HG03064 (cell line): ENCODE results near the gene TYMP.

Experiments used
- ATAC-seq: cut with Tn5 transposase; IDR thresholded peaks from one replicate; pipeline ENCODE4 v1.9.1; 2021; ENCODE audit warnings: low read depth; ENCODE audit not compliant: unreplicated experiment

The TYMP gene, protein sequence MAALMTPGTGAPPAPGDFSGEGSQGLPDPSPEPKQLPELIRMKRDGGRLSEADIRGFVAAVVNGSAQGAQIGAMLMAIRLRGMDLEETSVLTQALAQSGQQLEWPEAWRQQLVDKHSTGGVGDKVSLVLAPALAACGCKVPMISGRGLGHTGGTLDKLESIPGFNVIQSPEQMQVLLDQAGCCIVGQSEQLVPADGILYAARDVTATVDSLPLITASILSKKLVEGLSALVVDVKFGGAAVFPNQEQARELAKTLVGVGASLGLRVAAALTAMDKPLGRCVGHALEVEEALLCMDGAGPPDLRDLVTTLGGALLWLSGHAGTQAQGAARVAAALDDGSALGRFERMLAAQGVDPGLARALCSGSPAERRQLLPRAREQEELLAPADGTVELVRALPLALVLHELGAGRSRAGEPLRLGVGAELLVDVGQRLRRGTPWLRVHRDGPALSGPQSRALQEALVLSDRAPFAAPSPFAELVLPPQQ

GRCh38 chr22:50529897-50530579 lies at the start of gene TYMP:
TSS of gene TYMP (minus strand) at chr22:50530012. CDS start at chr22:50529709, 303 bp downstream.
- ATAC-seq, result no peak

GRCh38 chr22:50578776-50579310 lies 49.0 kb upstream of the TYMP start:
- ATAC-seq, result no peak

DNA sequence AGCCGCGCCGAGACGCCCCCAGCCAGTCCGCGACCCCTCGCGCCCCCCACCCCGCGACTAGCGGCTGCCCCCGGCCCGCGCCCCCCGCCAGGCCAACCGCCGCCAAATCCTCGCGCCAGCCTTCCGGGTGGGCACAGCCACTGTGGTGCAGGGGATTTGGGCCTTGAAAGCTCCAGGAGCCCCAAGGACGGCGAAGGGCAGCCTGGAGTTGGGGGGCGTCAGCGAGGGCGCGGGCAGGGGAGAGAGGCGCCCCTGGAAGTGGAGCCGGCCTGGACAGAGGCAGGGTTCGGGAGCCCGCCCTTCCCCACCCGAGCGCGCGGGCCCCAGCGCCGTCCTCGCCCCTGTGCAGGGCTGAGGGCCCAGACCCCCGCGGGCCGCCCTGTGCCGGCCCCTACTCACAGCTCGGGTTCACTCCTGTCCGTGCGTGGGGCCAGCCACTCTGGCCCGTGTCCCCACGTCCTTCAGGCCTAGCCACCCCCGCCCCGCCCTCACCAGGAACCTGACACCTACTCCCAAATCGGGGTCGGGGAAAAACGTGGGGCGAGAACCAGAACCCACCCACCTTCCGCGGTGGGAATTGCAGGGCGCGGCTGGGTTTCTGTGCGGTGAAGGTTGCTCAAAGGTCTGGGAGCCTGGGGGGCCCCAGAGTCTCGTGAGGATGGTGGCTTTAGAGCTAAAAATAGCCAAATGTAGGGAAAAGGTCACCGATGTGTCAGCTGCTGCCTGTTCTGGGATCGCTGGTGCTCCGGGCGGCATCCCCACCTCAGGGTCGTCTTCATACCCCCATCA lies 48.4 kb upstream of the TYMP start, which contains the start of gene CPT1B:
CPT1B (minus strand) TSS at position 441 of the 789 bp plus-strand sequence. CDS start 512 bp downstream, outside the sequence.
- no peak for ATAC-seq

- ATAC-seq, result no peak
Observed at GRCh38 chr22:50577697-50577986, 47.8 kb upstream of the TYMP start.

- no peak for ATAC-seq
Observed at GRCh38 chr22:50576806-50577696, 47.2 kb upstream of the TYMP start.

GRCh38 chr22:50576070-50576469 lies 46.3 kb upstream of the TYMP start:
- no peak for ATAC-seq

GRCh38 chr22:50575426-50575941 lies 45.7 kb upstream of the TYMP start:
- no peak for ATAC-seq

DNA sequence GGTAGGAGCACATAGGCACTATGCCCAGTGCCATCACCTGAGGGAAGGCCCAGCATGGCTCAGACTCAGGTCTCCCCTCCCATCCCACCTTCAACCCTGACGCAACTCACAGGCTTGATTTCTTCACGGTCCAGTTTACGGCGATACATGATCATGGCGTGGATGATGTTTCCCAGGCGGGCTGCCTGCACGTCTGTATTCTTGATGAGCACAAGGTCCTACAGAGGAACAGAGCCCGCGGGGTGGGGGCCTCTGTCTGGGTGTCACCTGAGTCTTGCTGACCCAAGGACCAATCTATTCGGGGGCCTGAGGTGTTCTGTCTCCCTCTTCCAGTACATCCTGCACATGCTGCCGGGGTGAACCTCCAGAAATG lies 44.6 kb upstream of the TYMP start:
- no peak for ATAC-seq

DNA sequence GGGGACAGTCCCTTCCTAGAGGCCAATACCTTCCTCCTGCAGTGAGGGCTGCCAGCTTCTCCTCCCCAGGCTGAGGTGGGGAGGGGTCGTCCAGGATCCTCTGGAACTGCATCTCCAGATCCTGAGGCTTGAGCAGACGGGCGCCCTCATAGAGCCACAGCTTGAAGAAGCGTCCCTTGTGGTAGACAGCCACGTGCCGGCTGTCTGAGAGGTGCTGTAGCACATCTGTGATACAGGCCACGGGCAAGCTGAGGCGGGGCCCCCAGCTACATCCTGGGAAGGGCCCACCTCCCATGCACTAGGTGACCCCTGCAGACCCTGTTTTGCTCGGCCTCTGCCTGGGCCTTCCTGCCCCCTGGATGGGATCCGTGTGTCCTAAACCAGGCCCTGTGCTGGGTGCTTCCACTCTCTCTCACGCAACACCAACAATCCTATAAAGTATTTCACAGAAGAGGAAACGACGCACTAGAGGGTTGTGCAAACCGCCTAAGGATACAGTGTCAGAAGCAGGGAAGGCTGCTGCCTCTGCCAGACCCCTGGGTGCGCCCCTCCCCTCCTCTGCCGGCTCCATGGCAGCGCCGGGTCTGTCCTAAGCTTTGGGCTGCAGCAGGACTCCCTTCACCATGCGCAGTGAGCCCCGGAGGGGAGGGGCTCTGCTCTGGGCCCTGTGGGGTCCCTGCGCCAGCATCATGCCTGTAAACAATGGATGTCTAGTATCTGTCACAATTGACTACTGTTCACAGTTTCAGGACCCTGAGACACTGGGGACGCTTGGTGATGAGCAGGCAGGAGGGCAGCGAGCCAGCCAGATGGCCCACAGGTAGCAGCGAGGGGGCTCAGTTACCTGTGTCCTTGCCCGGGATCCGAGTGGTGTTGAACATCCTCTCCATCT lies 43.9 kb upstream of the TYMP start:
- ATAC-seq, result no peak

- ATAC-seq, result no peak
Observed at GRCh38 chr22:50572965-50573364, 43.2 kb upstream of the TYMP start.

GRCh38 chr22:50571264-50572175 lies 41.7 kb upstream of the TYMP start:
- ATAC-seq, result no peak

DNA sequence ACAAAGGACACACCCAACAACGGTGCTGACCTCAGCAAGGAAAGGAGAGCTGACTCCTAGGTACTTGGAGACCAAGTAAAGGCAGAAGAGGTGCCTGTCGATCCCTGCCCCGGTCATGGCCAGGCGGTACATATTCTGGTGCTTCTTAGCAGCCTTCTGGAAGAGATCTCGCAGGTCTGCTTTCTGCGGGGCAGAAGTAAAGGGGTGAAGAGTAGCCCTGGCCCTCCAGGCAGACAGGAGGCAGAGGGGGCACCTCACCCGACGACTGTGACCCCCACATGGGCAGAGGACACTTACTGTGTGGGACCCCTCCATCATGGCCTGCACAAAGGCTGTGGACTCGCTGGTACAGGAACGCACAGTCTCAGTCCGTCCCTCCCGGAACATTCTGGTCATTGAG lies 41.0 kb upstream of the TYMP start:
- no peak for ATAC-seq

DNA sequence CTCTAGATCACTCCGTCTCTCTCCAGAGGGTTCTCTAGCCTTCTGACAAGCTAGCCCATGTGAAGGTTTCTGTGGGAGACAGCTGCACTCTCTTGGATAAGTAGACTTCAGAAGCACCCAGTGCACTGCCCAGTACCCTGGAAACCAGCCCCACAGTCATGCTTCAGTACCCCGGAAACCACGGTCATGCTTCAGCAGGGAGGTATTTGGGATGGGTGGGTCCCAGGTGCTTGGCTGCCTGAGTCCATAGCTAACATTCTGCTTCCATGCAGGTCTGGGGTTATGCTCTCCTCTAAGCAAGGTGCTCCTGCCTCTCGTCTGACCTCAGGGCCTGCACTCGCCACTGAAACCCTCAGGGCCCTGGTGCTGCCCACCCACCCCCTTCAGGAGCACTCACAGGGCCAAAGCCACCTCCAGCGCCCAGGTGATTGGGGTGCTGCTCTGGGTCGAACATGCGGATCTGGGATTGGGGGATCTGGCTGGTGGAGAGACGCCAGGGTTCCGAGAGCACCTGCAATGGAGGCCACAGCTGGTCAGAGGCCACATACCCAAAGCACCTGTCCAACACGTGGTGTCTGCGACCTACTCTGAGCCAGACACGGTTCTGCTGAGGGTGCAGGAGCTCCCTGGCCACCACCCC lies 40.2 kb upstream of the TYMP start:
- no peak for ATAC-seq

- no peak for ATAC-seq
Observed at GRCh38 chr22:50569041-50569459, 39.2 kb upstream of the TYMP start.

DNA sequence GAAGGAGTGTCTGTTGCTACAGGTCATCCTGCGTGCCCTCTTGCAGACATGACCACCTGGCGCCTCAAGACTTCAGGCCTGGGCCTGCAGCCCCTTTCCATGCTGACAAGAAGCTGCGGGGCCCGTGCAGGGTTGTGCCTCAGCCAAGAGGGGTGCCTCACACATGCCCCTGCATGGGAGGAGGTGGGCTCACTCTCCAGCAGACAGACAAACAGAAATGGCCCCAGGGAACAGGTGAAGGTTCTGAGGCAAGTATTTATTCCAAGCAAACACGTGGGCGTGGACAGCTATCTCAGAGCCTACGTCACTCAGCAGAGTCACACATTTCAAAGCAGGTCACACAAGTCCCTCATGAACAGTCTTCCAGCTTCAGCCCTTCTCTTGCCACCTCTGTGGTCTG lies 38.8 kb upstream of the TYMP start:
- no peak for ATAC-seq

DNA sequence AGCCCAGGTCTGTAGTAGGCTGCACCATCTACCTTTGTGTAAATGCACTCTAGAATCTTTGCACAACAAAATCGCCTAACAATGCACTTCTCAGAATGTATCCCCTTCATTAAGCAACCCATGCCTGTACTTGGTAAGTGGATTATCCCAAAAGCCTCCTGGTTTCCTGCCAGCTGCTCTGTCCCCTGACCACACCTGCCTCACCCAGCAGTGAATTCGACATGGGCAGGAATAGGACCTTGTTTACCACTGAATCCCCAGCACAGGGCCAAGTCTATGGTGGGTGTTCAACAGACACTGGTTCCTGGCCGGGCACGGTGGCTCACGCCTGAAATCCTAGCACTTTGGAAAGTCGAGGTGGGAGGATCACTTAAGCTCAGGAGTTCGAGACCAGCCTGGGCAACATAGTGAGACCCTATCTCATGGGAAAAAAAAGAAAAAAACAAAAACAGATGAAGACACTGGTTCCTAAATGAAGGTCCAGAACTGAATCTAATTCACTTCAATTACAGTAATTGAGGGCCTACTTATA lies 38.0 kb upstream of the TYMP start:
- no peak for ATAC-seq

DNA sequence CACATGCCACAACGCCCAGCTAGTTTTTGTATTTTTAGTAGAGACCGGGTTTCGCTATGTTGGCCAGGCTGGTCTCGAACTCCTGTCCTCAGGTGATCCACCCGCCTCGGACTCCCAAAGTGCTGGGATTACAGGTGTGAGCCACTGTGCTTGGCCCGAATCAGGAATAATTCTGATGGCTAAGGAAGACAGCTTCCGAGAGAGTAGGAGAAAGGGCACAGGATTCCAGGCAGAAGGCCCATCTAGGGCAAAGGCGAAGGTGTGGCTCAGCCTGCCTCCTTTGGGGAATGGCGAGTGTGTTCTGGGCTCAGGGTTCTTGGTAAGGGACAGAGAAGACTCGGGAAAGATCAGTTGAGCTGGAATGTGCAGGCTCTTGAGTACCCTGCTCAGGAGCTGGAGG lies 34.5 kb upstream of the TYMP start:
- no peak for ATAC-seq
